NCI-H146 treated with DMSO at 0.1 percent for 48 hours (cell line): Measurements from ENCODE around the gene MDFI.
A peak's percentile ranks its signal among the peaks of the same experiment; 100 is the strongest.

Source experiments
- DNase-seq: peaks from one replicate; lab custom pipeline; 2025; ENCODE audit not compliant: unreplicated experiment; lab: John Stamatoyannopoulos, UW

The MDFI gene

GRCh38 chr6:41648070-41648585 lies 9.9 kb downstream of the MDFI start:
- DNase-seq: no peak

- no peak for DNase-seq
Measured at GRCh38 chr6:41648921-41649320, 10.7 kb downstream of the MDFI start.

GRCh38 chr6:41649596-41649995 lies 11.3 kb downstream of the MDFI start:
- no peak for DNase-seq

GRCh38 chr6:41650120-41650519 lies 11.9 kb downstream of the MDFI start:
- no peak for DNase-seq

GRCh38 chr6:41651246-41651961 lies 13.1 kb downstream of the MDFI start:
- no peak for DNase-seq

GRCh38 chr6:41651962-41652657 lies 13.8 kb downstream of the MDFI start:
- DNase-seq: no peak

- no peak for DNase-seq
Measured at GRCh38 chr6:41652866-41653652, 14.8 kb downstream of the MDFI start.

- DNase-seq: no peak
Measured at GRCh38 chr6:41653691-41654090, 15.4 kb downstream of the MDFI start.

- no peak for DNase-seq
Measured at GRCh38 chr6:41654151-41654697, 16.0 kb downstream of the MDFI start.

GRCh38 chr6:41654698-41655151 lies 16.5 kb downstream of the MDFI start:
- DNase-seq: no peak

GRCh38 chr6:41655176-41655575 lies 16.9 kb downstream of the MDFI start:
- no peak for DNase-seq

GRCh38 chr6:41655646-41656001 lies 17.4 kb downstream of the MDFI start:
- no peak for DNase-seq

- DNase-seq: no peak
Measured at GRCh38 chr6:41656002-41656691, 17.9 kb downstream of the MDFI start.

- DNase-seq: no peak
Measured at GRCh38 chr6:41657131-41658094, 19.1 kb downstream of the MDFI start.

GRCh38 chr6:41658636-41659035 lies 20.4 kb downstream of the MDFI start:
- DNase-seq: no peak

- DNase-seq: peak; percentile 52
Measured at GRCh38 chr6:41659935-41660334, 21.7 kb downstream of the MDFI start.

GRCh38 chr6:41663568-41663967 lies 25.3 kb downstream of the MDFI start:
- no peak for DNase-seq

GRCh38 chr6:41664271-41664670 lies 26.0 kb downstream of the MDFI start:
- no peak for DNase-seq

GRCh38 chr6:41667195-41667594 lies 28.9 kb downstream of the MDFI start:
- no peak for DNase-seq

GRCh38 chr6:41668968-41669367 lies 30.7 kb downstream of the MDFI start:
- no peak for DNase-seq
